ENCODE measurements around the gene ALOXE3. TPM values are rescaled to one million over a fixed set of nuclear protein-coding genes. Genes with fewer than 3 reads are reported as not detected.
"Not testable (repeated sequence)": the region's sequence is repeated elsewhere in the genome, so short reads cannot be mapped to it uniquely, and the experiment has no call there.

Gene ALOXE3
- polyA plus RNA-seq, 2 of the 4 experiments (the other 2 are of a cell fraction), result 0.35 to 0.40 TPM

DNA sequence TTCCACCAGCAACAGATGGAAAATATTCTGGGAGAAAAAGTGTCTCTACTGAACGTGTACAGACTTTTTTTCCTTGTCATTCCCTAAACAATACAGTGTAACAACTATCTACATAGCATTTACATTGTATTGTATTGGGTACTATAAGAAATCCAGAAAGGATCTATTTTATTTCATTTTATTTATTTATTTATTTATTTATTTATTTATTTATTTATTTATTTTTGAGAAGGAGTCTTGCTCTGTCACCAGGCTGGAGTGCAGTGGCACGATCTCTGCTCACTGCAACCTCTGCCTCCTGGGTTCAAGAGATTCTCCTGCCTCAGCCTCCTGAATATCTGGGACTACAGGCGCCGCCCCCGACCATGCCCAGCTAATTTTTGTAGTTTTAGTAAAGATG is 40.4 kb downstream of the ALOXE3 start:
- H3K4me3 ChIP-seq; POLR2A ChIA-PET; H3K9me3 ChIP-seq; H3K27ac ChIP-seq; DNase-seq (ENCODE audit: low read depth in 1 of 2, low spot score in 1 of 2); ATAC-seq; H3K4me2 ChIP-seq; FAIRE-seq: not testable (repeated sequence)
- peaks cover 21% of the 10 kb centered on the region for H3K4me1 ChIP-seq
- 63% methylated on average over 5 of the region's 5 CpGs for WGBS (ENCODE audit: missing lambda C conversion rate)
- peak; percentile 94 for TF ChIP-seq ZC3H11A (IDR thresholded peaks at IDR 0.05)
- CTCF ChIA-PET, result interaction anchor here (0.6 to 27.4 kb wide), 7 partner anchors 8 to 284 kb away, joined by 3 to 1490 read pairs (median 54); partner anchors contain the start of genes ALOX12B, ALOXE3 and RNF227

DNA sequence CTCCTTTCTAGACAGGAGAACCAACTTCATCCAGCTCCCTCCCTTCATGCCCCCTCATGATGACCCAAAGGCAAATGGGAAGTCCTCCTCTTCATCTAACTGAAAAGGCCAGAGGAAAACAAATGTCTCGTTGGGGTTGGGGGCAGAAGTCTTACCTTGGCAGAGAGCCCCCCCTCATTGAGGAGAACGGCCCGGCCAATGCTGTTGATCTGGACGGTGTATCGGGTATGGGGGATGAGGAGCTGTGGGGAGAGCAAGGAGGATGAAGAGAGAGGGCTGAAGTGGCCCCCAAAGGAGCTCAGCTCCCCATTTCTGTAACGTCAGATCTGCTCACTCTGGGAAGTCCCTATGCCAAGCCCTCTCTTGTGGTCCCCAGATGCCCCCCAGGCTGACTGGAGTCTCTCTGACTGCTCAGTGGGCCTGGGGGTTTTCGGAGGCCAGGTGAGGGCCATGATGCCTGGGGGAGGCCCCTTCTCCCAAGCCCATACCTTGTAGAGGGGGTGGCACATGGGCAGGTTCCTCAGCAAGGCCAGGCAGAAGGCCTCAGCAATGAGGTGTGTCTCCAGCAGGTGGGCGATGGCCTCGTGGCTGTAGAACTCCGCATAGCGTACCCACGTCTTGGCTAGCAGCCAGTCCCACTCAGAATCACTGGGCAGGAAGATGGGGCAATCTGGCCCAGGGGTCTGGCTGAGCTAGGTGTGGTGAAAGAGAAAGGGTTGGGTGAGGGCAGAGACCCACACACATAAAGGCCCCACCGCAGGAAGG is 41.6 kb downstream of the ALOXE3 start:
- Histone ChIP-seq H3K4me2 (no peak overlapping the region), H3K4me3 (no peak overlapping the region), H3K9me3 (no peaks in the 10 kb centered on the region), H3K27ac (no peak overlapping the region), H3K4me1 (peaks cover 21% of the 10 kb centered on the region)
- no peak for DNase-seq (ENCODE audit: low read depth in 1 of 2, low spot score in 1 of 2)
- ChIA-PET CTCF (interaction anchor here (0.6 to 27.4 kb wide), 11 partner anchors 7 to 163 kb away, joined by 3 to 1490 read pairs (median 7); partner anchors contain the start of genes ALOX12B, ALOXE3, CNTROB and TRAPPC1), POLR2A (no interaction called here)
- no peak for FAIRE-seq
- WGBS (ENCODE audit: missing lambda C conversion rate), result 81% methylated on average over 13 of the region's 13 CpGs
- no peak for TF ChIP-seq RAD21 (conservative IDR thresholded peaks at IDR 0.05 in 1 of 2, IDR thresholded peaks at IDR 0.05 in 1 of 2)
- no peak for TF ChIP-seq ZSCAN20 (CRISPR knock-in tag; IDR thresholded peaks at IDR 0.05)
- TF ChIP-seq, protein P1, sequence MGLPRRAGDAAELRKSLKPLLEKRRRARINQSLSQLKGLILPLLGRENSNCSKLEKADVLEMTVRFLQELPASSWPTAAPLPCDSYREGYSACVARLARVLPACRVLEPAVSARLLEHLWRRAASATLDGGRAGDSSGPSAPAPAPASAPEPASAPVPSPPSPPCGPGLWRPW (IDR thresholded peaks at IDR 0.05), result no peak
- TF ChIP-seq MAZ (IDR thresholded peaks at IDR 0.05; ENCODE audit: borderline replicate concordance, low read depth, low read length), result no peak
- no peak for TF ChIP-seq PHF8 (IDR thresholded peaks at IDR 0.05; ENCODE audit: borderline replicate concordance, low read depth)
- no peak for TF ChIP-seq TFCP2L1 (CRISPR knock-in tag; IDR thresholded peaks at IDR 0.05)
- TF ChIP-seq RNF2 (IDR thresholded peaks at IDR 0.05; ENCODE audit: borderline replicate concordance, low read depth), result no peak
- TF ChIP-seq ZC3H11A (IDR thresholded peaks at IDR 0.05), result no peak
- TF ChIP-seq SMC3 (IDR thresholded peaks at IDR 0.05), result no peak
- TF ChIP-seq HOXA7 (CRISPR knock-in tag; IDR thresholded peaks at IDR 0.05), result no peak
- TF ChIP-seq, protein P2, sequence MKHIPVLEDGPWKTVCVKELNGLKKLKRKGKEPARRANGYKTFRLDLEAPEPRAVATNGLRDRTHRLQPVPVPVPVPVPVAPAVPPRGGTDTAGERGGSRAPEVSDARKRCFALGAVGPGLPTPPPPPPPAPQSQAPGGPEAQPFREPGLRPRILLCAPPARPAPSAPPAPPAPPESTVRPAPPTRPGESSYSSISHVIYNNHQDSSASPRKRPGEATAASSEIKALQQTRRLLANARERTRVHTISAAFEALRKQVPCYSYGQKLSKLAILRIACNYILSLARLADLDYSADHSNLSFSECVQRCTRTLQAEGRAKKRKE (CRISPR knock-in tag; IDR thresholded peaks at IDR 0.05; ENCODE audit: low read depth), result no peak
- TF ChIP-seq ESRRA (IDR thresholded peaks at IDR 0.05; ENCODE audit: borderline replicate concordance, low read length), result no peak
- no peak for TF ChIP-seq RARB (CRISPR knock-in tag; IDR thresholded peaks at IDR 0.05)
- TF ChIP-seq KDM5A (IDR thresholded peaks at IDR 0.05), result no peak
- no peak for TF ChIP-seq GATA3 (IDR thresholded peaks at IDR 0.05; ENCODE audit: borderline replicate concordance)
- TF ChIP-seq, protein P3, sequence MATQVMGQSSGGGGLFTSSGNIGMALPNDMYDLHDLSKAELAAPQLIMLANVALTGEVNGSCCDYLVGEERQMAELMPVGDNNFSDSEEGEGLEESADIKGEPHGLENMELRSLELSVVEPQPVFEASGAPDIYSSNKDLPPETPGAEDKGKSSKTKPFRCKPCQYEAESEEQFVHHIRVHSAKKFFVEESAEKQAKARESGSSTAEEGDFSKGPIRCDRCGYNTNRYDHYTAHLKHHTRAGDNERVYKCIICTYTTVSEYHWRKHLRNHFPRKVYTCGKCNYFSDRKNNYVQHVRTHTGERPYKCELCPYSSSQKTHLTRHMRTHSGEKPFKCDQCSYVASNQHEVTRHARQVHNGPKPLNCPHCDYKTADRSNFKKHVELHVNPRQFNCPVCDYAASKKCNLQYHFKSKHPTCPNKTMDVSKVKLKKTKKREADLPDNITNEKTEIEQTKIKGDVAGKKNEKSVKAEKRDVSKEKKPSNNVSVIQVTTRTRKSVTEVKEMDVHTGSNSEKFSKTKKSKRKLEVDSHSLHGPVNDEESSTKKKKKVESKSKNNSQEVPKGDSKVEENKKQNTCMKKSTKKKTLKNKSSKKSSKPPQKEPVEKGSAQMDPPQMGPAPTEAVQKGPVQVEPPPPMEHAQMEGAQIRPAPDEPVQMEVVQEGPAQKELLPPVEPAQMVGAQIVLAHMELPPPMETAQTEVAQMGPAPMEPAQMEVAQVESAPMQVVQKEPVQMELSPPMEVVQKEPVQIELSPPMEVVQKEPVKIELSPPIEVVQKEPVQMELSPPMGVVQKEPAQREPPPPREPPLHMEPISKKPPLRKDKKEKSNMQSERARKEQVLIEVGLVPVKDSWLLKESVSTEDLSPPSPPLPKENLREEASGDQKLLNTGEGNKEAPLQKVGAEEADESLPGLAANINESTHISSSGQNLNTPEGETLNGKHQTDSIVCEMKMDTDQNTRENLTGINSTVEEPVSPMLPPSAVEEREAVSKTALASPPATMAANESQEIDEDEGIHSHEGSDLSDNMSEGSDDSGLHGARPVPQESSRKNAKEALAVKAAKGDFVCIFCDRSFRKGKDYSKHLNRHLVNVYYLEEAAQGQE (IDR thresholded peaks at IDR 0.05), result no peak
- no peak for TF ChIP-seq NPAS2 (CRISPR knock-in tag; IDR thresholded peaks at IDR 0.05; ENCODE audit: borderline replicate concordance)
- TF ChIP-seq HOXB13 (CRISPR knock-in tag; IDR thresholded peaks at IDR 0.05; ENCODE audit: low read depth), result no peak
- TF ChIP-seq, protein P4, sequence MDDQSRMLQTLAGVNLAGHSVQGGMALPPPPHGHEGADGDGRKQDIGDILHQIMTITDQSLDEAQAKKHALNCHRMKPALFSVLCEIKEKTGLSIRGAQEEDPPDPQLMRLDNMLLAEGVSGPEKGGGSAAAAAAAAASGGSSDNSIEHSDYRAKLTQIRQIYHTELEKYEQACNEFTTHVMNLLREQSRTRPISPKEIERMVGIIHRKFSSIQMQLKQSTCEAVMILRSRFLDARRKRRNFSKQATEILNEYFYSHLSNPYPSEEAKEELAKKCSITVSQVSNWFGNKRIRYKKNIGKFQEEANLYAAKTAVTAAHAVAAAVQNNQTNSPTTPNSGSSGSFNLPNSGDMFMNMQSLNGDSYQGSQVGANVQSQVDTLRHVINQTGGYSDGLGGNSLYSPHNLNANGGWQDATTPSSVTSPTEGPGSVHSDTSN (IDR thresholded peaks at IDR 0.05), result no peak
- ATAC-seq, result no peak

Data from A549 (cell line).